Stimulated activated CD4-positive, alpha-beta T cell treated with anti-CD3 and anti-CD28 coated beads, Interleukin-2, amount 100 ng/mL, for 48 hours (primary cell): ENCODE data around the gene KRTAP9-4.
"Not testable (repeated sequence)": the region's sequence is repeated elsewhere in the genome, so short reads cannot be mapped to it uniquely, and the experiment has no call there.

Experiments used
- DNase-seq, 2 donors: peaks; one replicate each; pipeline ENCODE4 v3.0.0-alpha.2; 2020

The KRTAP9-4 gene, protein sequence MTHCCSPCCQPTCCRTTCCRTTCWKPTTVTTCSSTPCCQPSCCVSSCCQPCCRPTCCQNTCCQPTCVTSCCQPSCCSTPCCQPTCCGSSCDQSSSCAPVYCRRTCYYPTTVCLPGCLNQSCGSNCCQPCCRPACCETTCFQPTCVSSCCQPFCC

DNA sequence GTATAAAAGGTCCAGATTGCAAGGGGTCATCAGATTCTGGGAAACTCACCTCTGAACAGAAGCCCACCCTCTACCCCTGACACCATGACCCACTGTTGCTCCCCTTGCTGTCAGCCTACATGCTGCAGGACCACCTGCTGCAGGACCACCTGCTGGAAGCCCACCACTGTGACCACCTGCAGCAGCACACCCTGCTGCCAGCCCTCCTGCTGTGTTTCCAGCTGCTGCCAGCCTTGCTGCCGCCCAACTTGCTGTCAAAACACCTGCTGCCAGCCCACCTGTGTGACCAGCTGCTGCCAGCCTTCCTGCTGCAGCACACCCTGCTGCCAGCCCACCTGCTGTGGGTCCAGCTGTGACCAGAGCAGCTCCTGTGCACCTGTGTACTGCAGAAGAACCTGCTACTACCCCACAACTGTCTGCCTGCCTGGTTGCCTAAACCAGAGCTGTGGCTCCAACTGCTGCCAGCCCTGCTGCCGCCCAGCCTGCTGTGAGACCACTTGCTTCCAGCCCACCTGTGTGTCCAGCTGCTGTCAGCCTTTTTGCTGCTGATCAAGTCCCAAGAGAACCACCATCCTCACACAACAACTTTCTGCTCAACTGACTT lies at the start of gene KRTAP9-4:
Gene KRTAP9-4, plus strand, starts transcription at position 51 of the 604 bp plus-strand sequence. Its CDS starts 34 bp downstream, at position 85.
- not testable (repeated sequence) for DNase-seq

DNA sequence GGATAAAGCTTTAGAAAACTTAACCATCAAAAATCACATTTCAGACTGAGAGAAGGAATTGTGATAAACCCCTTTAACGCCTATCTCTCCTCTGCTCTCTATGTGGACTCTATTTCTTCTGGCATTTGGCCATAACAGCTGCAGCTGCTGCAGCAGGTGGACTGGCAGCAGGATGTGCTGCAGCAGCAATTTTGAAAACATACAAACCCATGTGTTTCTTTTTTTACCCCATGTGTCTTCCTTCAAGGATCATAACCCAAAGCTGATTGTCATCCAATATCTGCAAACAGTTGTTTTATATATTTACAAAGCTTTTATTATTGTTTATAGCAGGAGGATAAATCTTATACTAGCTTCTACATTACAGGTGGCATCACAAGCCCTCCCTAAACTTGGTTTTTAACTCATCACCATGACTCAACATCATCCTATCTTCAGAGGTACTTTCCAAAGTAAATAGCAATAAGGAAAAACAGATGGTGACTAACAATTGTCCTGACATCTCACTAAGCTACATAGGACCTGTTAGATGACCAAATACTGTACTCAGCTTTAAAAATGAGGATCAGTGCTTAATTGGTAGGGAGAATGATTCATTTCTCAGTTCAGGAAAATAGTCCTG lies 37.5 kb upstream of the KRTAP9-4 start:
- DNase-seq: no peak

DNA sequence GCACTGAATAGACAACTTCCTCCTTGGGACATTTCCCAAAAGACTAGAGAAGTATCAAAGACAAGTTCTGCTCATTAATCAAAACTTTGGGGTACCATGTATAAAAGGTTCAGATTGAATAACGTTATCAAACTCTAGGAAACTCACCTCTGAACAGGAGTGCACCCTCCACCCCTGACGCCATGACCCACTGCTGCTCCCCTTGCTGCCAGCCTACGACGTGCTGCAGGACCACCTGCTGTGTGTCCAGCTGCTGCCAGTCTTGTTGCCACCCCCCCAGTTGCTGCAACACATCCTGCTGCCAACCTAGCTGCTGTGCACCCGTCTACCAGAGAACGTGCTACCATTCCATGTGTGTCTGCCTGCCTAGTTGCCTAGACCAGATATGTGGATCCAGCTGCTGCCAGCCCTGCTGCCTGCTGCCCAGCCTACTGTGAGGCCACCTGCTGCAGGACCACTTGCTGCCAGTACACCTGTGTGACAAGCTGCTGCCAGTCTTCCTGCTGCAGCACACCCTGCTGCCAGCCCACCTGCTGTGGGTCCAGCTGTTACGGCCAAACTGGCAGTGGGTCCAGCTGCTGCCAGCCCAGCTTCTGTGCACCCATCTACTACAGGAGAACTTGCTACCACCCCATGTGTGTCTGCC lies 36.8 kb upstream of the KRTAP9-4 start:
- DNase-seq: no peak

DNA sequence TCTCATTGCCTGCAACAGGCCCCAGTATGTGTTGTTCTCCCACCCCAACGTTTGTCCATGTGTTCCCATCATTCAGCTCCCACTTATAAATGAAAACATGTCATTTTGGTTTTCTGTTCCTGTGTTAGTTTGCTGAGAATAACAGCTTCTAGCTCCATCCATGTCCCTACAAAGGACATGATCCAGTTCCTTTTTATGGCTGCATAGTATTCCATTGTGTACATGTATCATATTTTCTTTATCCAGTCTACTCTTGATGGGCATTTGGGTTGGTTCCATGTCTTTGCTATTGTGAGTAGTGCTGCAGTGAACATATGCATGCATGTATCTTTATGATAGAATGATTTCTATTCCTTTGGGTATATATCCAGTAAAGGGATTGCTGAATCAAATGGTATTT lies 33.8 kb upstream of the KRTAP9-4 start:
- no peak for DNase-seq

DNA sequence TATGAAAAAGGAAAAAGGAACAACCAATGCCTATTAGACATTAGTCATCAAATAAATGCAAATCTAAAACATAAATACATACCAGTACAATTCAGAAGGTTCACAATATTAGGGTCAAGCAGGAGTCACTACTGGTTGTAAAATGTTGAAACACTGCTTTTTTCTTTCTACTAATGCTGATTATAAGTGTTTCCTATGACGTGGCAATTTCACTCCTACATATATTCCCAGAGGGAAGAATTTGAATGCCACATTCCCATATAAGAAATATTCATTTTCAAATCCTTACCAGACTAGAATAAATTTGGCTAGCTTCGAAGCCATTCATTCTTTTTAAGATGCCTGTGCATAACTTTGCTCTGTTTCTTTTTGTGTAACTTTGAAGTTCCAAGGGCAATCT lies 25.7 kb upstream of the KRTAP9-4 start:
- DNase-seq: no peak

DNA sequence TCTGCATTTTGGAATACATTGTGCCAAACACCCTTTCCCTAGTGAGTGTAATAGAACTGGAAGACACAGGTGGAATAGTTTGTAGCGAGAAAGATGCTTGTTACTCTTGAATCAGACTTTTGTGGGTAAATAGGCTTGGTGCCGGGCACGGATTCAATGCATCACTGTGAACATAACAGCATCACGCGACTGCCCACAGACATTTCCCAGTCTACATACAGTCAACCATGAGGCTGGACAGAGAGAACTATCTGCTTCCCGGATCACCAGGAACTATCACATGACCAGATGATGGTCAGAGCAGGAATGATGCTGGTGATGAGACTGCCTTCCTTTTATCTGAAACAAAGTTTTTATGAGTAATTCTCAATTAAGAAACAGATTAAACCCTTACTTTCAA lies 23.4 kb upstream of the KRTAP9-4 start:
- DNase-seq: no peak

DNA sequence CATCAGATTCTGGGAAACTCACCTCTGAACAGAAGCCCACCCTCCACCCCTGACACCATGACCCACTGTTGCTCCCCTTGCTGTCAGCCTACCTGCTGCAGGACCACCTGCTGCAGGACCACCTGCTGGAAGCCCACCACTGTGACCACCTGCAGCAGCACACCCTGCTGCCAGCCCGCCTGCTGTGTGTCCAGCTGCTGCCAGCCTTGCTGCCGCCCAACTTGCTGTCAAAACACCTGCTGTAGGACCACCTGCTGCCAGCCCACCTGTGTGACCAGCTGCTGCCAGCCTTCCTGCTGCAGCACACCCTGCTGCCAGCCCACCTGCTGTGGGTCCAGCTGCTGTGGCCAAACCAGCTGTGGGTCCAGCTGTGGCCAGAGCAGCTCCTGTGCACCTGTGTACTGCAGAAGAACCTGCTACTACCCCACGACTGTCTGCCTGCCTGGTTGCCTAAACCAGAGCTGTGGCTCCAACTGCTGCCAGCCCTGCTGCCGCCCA lies 22.8 kb upstream of the KRTAP9-4 start, which contains the start of gene KRTAP9-2:
Gene KRTAP9-2, plus strand, starts transcription at position 51 of the 498 bp plus-strand sequence. Its CDS starts 7 bp downstream, at position 58.
- DNase-seq: not testable (repeated sequence)

DNA sequence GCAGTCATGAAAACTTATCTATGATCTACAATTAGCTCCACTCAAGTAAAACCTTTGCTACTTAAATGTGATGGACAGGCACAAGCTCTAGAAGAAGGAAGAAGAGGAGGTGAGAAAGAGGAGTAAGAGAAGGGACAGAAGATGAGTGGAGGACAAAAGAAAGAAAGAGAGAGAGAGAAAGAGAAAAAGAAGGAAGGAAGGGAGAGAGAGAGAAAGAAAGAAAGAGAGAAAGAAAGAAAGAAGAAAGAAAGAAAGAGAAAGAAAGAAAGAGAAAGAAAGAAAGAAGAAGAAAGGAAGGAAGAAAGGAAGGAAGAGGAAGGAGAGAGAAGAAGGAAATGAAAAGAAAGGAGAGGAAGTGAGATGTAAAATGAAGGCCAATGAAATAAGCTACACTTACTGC lies 19.4 kb upstream of the KRTAP9-4 start:
- DNase-seq: no peak

DNA sequence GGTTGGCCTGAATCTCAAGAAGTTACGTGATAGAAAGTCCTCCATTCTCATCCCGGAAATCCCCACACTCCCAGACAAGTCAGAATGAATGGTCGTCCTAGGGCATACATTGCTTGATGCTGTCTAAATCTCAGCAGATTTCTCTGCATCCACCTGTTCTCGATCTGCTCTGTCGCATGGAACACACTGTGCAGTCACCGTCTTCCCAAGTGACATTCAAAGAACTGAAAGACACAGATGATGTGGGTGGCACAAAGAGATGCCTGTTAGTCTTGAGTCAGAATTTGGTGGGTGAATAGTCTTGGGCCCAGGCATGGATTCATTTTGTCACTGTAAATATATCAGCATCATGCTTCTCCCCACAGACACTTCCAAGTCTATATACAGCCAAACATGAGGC lies 17.8 kb upstream of the KRTAP9-4 start:
- no peak for DNase-seq

DNA sequence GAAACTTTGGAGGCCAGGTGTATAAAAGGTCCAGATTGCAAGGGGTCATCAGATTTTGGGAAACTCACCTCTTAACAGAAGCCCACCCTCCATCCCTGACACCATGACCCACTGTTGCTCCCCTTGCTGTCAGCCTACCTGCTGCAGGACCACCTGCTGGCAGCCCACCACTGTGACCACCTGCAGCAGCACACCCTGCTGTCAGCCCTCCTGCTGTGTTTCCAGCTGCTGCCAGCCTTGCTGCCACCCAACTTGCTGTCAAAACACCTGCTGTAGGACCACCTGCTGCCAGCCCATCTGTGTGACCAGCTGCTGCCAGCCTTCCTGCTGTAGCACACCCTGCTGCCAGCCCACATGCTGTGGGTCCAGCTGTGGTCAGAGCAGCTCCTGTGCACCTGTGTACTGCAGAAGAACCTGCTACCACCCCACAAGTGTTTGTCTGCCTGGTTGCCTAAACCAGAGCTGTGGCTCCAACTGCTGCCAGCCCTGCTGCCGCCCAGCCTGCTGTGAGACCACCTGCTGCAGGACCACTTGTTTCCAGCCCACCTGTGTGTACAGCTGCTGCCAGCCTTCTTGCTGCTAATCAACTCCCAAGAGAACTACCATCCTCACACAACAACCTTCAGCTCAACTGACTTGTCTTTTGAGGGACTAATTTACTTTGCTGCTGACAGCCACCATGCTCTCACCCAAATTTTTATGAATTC lies 16.9 kb upstream of the KRTAP9-4 start, which contains the start of gene KRTAP9-3:
Gene KRTAP9-3, plus strand, starts transcription at position 51 of the 707 bp plus-strand sequence. Its CDS starts 53 bp downstream, at position 104.
- DNase-seq: not testable (repeated sequence)

DNA sequence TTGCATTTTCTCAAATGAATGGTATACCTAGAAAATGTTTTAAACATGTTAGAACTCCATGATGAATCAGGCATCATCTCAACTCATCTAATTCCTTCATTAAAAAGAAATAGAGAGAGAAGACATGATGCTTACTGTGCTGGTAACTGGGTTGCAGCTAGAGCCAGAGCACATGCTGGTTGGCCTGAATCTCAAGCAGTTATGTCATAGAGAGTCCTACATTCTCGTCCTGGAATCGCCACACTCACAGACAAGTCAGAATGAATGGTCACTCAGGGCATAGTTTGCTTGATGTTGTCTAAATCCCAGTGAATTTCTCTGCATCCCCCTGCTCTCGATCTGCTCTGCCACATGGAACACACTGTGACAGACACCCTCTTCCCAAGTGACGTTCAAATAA lies 12.4 kb upstream of the KRTAP9-4 start:
- DNase-seq: not testable (repeated sequence)

DNA sequence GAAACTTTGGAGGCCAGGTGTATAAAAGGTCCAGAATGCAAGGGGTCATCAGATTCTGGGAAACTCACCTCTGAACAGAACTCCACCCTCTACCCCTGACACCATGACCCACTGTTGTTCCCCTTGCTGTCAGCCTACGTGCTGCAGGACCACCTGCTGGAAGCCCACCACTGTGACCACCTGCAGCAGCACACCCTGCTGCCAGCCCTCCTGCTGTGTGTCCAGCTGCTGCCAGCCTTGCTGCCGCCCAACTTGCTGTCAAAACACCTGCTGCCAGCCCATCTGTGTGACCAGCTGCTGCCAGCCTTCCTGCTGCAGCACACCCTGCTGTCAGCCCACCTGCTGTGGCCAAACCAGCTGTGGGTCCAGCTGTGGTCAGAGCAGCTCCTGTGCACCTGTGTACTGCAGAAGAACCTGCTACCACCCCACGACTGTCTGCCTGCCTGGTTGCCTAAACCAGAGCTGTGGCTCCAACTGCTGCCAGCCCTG lies 11.5 kb upstream of the KRTAP9-4 start, which contains the start of gene KRTAP9-8:
Gene KRTAP9-8, plus strand, starts transcription at position 51 of the 489 bp plus-strand sequence. Its CDS starts 53 bp downstream, at position 104.
- not testable (repeated sequence) for DNase-seq

DNA sequence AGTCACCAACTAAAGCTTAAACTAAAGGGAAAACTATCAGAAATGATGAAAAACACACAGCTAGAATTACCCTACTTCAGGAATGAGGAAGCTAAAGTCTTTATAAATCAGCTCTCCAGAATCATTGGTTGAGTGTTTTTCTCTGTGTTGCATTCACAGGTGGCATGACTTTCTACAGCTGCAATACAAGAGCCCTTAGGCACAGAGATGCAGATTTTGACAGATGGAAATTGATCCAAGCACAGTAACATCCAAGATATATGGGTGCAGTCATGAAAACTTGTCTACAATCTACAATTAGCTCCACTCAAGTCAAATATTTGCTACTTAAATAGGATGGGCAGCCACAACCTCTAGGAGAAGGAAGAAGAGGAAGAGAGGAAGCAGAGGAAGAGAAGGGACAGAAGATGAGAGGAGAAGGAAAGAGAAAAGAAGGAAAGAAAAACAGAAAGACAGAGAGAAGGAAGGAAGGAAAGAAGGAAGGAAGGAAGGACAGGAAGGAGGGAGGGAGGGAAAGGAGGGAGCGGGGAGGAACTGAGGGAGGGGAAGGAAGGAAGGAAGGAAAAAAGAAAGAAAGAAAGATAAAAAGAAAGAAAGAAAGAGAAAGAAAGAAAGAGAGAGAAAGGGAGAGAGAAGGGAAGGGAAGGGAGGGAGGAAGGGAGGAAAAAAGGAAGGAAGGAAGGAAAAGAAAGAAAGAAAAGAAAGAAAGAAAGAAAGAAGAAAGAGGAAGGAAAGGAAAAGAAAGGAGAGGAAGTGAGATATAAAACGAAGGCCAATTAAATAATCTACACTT lies 2.3 kb upstream of the KRTAP9-4 start:
- not testable (repeated sequence) for DNase-seq

DNA sequence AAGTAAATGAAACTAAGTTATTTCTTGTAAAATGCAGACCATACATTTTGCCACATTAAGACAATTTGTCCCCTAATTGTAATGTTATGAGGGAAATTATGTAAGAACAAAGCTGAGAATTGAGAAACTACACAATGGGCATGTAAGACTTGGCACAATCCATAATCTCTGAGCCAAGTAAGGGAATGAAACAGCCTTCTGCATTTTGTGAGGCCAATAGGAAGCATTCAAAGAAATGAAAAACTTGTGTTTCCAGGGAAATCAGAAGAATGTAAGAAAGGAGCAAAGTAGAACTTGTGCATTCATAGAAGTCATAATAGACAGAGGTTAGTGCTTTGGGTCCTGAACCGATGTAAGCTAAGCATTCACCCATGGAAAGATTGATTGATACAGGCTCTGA lies 1.8 kb downstream of the KRTAP9-4 start:
- DNase-seq: no peak

DNA sequence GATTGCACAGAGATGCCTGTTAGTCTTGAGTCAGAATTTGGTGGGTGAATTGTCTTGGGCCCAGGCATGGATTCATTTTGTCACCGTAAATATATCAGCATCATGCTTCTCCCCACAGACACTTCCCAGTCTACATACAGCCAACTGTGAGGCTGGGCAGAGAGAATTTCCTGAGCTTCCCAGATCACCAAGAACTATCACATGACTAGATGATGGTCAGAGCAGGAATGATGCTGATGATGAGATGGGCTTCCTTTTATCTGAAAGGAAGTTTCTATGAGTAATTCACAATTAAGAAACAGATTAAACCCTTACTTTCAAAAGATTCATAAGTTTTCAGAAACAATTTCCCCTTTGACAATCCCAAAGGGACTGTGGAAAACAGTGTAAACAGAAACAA lies 5.4 kb downstream of the KRTAP9-4 start:
- no peak for DNase-seq

DNA sequence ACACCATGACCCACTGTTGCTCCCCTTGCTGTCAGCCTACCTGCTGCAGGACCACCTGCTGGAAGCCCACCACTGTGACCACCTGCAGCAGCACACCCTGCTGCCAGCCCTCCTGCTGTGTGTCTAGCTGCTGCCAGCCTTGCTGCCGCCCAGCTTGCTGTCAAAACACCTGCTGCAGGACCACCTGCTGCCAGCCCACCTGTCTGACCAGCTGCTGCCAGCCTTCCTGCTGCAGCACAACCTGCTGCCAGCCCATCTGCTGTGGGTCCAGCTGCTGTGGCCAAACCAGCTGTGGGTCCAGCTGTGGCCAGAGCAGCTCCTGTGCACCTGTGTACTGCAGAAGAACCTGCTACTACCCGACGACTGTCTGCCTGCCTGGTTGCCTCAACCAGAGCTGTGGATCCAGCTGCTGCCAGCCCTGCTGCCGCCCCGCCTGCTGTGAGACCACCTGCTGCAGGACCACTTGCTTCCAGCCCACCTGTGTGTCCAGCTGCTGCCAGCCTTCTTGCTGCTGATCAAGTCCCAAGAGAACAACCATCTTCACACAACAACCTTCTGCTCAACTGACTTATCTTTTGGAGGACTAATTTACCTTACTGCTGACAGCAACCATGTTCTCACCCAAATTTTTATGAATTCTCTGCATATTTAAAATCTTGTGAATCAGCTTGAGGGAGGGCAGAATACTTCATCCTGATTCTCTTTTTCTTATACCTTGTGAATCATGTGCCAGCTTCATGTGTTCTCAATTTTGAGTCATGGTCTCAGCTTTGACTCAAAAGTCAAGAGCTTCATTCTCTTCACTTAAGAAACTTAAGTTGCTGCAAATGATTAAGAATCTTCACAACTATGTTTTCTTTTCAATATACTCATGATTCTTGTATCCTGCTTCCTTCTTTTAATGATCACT lies 6.1 kb downstream of the KRTAP9-4 start, which contains the start of gene KRTAP9-9:
Gene KRTAP9-9, plus strand, starts transcription at position 4 of the 910 bp plus-strand sequence.
- DNase-seq: not testable (repeated sequence)

DNA sequence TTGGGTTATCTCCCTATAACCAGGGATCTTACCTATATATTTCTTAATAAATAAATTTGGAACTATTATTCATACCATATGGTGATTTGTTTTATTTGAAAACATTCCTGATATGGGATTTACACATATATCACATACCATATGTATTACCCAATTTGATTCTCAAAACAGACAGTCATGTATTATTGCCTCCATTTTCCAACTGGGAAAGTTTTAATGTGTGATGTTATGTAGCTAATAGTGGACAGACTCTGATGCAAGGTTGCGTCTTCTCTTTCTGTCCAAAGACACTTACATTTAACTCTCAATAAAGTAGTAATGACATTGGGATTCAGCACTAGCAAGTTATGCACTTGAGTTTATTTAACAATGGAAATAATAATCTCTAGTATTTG lies 6.8 kb downstream of the KRTAP9-4 start:
- no peak for DNase-seq

DNA sequence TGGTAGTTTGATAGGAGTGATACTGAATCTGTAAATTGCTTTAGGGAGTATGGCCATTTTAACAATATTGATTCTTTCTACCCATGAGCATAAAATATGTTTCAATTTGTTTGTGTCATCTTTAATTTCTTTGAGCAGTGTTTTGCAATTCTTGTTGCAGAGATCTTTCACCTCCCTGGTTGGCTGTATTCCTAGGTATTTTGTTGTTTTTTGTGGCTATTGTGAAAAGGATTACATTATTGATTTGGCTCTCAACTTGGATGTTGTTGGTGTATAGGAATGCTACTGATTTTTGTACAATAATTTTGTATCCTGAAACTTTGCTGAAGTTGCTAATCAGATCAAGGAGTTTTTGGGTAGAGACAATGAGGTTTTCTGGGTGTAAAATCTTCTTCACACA lies 8.9 kb downstream of the KRTAP9-4 start:
- no peak for DNase-seq

DNA sequence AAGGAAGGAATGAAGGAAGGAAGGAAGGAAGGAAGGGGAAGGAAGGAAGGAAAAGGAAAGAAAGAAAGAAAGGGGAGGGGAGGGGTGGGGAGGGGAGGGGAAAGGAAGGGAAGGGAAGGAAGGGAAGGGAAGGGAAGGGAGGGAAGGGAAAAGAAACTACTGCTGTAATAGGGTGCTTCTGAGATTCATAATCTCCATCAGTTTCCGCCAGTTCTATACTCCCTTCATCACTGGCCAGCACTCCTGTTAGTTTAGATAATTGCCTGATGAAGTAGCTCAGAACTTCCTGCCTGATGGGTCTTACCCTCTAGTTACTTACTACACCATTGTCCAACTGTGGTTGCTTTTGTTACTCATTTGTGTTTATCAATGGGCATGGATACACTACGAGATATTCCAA lies 13.7 kb downstream of the KRTAP9-4 start:
- DNase-seq: no peak

DNA sequence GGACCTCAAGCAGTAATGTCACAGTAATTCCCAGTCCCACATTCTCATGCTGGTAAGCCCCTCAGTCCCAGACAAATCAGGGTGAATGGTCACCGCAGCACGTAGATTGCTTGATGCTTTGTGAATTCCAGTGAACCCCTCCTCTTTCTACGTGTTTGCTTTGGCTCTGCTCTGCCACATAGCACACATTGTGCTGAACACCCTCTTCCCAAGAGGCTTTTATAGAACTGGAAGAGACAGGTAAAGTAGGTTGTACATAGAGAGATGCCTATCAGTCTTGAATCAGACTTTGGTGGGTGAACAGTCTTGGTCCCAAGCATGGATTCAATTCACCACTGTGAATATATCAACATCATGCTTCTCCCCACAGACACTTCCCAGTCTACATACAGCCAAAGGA lies 15.1 kb downstream of the KRTAP9-4 start:
- DNase-seq: no peak
